ENCODE results near the gene ATAD3B. TPM values are rescaled to one million over a fixed set of nuclear protein-coding genes. Genes with fewer than 3 reads are reported as not detected.

Gene ATAD3B
- total and polyA plus RNA-seq, 2 of the 13 experiments (the other 11 are each of a cell fraction or from before 2014, with no cell fraction given), result 9.6 to 31.1 TPM

DNA sequence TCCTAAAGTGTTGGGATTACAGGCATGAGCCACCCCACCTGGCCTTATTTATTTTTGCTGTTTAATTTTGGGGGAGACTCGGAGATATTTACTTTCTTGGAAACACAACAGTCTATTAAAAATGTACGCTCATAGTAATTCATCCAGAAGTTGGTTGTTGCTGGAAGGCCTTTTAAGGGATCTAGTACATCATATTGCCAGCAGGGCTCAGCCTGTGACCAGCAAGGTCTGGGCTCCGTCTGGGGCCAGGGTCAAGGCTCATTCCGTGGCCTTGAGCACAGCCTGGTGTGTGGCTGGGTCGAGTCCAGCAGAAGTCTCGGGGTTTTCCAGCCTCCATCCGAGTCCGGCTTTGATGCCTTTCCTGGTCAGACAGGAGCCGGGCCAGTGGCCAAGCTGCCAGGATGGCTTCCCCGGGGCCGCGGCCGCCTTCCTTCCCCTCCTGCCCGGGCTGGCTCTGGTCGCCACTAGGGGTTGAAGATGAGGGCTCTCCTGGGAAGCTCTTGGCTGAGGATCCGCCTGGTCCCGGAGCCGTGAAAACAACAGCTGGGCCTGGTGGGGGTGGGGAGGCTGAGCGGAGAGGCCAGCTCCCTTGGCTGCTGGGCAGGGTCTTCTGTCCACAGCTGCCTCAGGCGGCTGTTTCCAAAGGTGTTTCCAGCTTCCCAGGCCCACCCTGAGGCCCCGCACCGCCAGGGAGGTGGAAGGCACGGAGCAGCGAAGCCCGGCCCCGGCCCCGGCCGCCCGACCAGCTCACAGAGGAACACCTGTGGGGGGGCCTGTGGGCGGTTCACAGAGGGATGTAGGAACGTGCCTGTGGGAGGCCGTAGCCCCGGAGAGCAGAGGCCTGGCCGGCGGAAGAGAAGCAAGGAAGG is 41.2 kb upstream of the ATAD3B start (continued):
- TF ChIP-seq, protein P1, sequence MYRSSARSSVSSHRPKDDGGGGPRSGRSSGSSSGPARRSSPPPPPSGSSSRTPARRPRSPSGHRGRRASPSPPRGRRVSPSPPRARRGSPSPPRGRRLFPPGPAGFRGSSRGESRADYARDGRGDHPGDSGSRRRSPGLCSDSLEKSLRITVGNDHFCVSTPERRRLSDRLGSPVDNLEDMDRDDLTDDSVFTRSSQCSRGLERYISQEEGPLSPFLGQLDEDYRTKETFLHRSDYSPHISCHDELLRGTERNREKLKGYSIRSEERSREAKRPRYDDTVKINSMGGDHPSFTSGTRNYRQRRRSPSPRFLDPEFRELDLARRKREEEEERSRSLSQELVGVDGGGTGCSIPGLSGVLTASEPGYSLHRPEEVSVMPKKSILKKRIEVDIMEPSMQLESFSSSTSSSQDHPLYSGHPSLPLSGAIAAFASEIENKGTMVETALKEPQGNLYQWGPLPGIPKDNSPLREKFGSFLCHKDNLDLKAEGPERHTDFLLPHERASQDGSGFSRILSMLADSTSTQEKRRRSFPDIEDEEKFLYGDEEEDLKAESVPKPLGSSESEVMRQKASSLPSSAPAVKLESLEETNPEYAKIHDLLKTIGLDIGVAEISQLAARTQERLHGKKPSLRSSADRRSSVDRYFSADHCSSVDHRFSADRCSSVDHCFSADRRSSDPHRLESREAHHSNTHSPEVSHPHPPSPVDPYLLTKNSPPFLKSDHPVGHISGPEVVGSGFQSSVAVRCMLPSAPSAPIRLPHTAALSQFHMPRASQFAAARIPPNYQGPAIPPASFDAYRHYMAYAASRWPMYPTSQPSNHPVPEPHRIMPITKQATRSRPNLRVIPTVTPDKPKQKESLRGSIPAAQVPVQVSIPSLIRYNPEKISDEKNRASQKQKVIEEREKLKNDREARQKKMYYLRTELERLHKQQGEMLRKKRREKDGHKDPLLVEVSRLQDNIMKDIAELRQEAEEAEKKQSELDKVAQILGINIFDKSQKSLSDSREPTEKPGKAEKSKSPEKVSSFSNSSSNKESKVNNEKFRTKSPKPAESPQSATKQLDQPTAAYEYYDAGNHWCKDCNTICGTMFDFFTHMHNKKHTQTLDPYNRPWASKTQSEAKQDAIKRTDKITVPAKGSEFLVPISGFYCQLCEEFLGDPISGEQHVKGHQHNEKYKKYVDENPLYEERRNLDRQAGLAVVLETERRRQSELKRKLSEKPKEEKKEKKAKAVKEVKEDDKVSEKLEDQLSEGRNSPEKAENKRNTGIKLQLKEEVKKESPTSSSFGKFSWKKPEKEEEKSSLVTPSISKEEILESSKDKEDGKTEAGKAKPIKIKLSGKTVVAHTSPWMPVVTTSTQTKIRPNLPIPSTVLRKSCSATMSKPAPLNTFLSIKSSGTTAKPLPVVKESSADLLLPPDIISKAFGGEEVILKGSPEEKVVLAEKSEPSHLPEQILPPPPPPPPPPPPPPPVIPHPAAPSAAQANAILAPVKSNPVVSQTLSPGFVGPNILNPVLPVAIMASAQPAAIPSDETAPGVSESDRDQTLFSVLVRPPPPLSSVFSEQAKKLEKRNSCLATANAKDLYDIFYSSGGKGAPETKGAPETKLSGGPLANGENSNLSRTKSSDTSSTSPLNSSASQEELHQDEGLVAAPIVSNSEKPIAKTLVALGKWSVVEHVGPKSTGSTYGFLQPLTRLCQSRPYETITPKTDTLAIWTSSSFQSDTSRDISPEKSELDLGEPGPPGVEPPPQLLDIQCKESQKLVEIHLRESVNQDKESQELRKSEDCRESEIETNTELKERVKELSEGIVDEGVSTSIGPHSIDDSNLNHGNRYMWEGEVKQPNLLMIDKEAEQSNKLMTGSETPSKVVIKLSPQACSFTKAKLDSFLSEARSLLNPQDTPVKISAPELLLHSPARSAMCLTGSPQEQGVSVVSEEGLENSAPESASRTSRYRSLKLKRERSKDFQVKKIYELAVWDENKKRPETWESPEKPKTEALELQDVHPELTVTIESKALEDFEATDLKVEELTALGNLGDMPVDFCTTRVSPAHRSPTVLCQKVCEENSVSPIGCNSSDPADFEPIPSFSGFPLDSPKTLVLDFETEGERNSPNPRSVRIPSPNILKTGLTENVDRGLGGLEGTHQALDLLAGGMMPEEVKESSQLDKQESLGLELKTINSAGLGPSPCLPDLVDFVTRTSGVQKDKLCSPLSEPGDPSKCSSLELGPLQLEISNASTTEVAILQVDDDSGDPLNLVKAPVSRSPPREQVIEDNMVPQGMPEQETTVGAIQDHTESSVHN (CRISPR knock-in tag; IDR thresholded peaks at IDR 0.05), result no peak
- TF ChIP-seq SP5 (CRISPR knock-in tag; IDR thresholded peaks at IDR 0.05; ENCODE audit: borderline replicate concordance, low read depth), result peak; percentile 71
- TF ChIP-seq RELA (CRISPR knock-in tag; IDR thresholded peaks at IDR 0.05), result peak; percentile 72; the same call in 1 of the 2 replicates
- TF ChIP-seq, protein P2, sequence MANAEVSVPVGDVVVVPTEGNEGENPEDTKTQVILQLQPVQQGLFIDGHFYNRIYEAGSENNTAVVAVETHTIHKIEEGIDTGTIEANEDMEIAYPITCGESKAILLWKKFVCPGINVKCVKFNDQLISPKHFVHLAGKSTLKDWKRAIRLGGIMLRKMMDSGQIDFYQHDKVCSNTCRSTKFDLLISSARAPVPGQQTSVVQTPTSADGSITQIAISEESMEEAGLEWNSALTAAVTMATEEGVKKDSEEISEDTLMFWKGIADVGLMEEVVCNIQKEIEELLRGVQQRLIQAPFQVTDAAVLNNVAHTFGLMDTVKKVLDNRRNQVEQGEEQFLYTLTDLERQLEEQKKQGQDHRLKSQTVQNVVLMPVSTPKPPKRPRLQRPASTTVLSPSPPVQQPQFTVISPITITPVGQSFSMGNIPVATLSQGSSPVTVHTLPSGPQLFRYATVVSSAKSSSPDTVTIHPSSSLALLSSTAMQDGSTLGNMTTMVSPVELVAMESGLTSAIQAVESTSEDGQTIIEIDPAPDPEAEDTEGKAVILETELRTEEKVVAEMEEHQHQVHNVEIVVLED (CRISPR knock-in tag; IDR thresholded peaks at IDR 0.05; ENCODE audit: borderline replicate concordance), result no peak
- TF ChIP-seq, protein P3, sequence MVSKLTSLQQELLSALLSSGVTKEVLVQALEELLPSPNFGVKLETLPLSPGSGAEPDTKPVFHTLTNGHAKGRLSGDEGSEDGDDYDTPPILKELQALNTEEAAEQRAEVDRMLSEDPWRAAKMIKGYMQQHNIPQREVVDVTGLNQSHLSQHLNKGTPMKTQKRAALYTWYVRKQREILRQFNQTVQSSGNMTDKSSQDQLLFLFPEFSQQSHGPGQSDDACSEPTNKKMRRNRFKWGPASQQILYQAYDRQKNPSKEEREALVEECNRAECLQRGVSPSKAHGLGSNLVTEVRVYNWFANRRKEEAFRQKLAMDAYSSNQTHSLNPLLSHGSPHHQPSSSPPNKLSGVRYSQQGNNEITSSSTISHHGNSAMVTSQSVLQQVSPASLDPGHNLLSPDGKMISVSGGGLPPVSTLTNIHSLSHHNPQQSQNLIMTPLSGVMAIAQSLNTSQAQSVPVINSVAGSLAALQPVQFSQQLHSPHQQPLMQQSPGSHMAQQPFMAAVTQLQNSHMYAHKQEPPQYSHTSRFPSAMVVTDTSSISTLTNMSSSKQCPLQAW (CRISPR knock-in tag; IDR thresholded peaks at IDR 0.05), result peak; percentile 75; the same call in 1 of the 2 replicates
- 0 out of 2 replicates have a peak, but pooled peaks have one; percentile 11 for TF ChIP-seq ZNF598 (CRISPR knock-in tag; IDR thresholded peaks at IDR 0.05; ENCODE audit: borderline replicate concordance)
- no peak for TF ChIP-seq ZNF878 (CRISPR knock-in tag; IDR thresholded peaks at IDR 0.05)
- peak; percentile 60; the same call in 1 of the 2 replicates for TF ChIP-seq ESRRA (CRISPR knock-in tag; IDR thresholded peaks at IDR 0.05; ENCODE audit: low read depth)
- no peak for TF ChIP-seq MBNL3 (CRISPR knock-in tag; conservative IDR thresholded peaks at IDR 0.05)
- no peak for TF ChIP-seq ZNF879 (CRISPR knock-in tag; IDR thresholded peaks at IDR 0.05)
- peak; percentile 18; the same call in 1 of the 2 replicates for TF ChIP-seq ZNF619 (CRISPR knock-in tag; IDR thresholded peaks at IDR 0.05)
- TF ChIP-seq ZNF780A (CRISPR knock-in tag; IDR thresholded peaks at IDR 0.05), result 0 out of 2 replicates have a peak, but pooled peaks have one; percentile 27
- no peak for TF ChIP-seq KAT2B (IDR thresholded peaks at IDR 0.05; ENCODE audit: borderline replicate concordance, low read depth, low read length)
- no peak; the same call in 1 of the 2 replicates for TF ChIP-seq CCDC6 (CRISPR knock-in tag; IDR thresholded peaks at IDR 0.05)
- no peak for TF ChIP-seq ZNF672 (CRISPR knock-in tag; IDR thresholded peaks at IDR 0.05)
- no peak for TF ChIP-seq PAX8 (CRISPR knock-in tag; IDR thresholded peaks at IDR 0.05; ENCODE audit: borderline replicate concordance)
